HepG2 (cell line): Measurements from ENCODE around the gene ASTN2. TPM values are rescaled to one million over a fixed set of nuclear protein-coding genes. Genes with fewer than 3 reads are reported as not detected.

Experiments
- ATAC-seq: fragments of 200-7000 bp; cut with Tn5 transposase; 3 replicates; pipeline ENCODE4 v1.9.1; 2020; ENCODE audit warnings: mild to moderate bottlenecking, moderate library complexity
- BruUV-seq: library from RNA; stranded (reverse); fragments of 400-500 nt; replicated peaks from 2 replicates; lab custom pipeline; 2021; lab: Mats Ljungman, UMichigan
- CTCF ChIA-PET: fragments of 300-600 bp; formaldehyde crosslinking; extraction: SDS; loops from one replicate; lab custom pipeline; 2021; ENCODE audit warnings: low total read pairs, inconsistent platforms, low intra/inter-chr PET ratio; lab: Yijun Ruan, JAX
- POLR2A ChIA-PET: fragments of 350-600 bp; sonication (Branson Sonifier 250); formaldehyde crosslinking; loops from one replicate; lab custom pipeline; 2020; ENCODE audit warnings: antibody characterized with exemption, inconsistent platforms; lab: Yijun Ruan, JAX
- DNase-seq: peaks from one replicate; pipeline ENCODE4 v3.0.0-alpha.2; 2015; ENCODE audit warnings: low spot score
- FAIRE-seq: peaks from 3 replicates; lab custom pipeline; 2011; peaks lifted over from hg19 to GRCh38; lab: Jason Lieb, UNC
- H2AFZ ChIP-seq: one replicate; pipeline ENCODE4 v1.6.1; 2011; ENCODE audit warnings: low read length, inconsistent platforms
- H3K27ac ChIP-seq: fragments of 300-600 bp; 3 replicates; pipeline ENCODE4 v1.8.0; 2011; ENCODE audit warnings: mixed run types, mild to moderate bottlenecking, mixed read lengths, low read length, inconsistent platforms; ENCODE audit not compliant: insufficient read depth; ENCODE audit errors: extremely low read length
- H3K27me3 ChIP-seq, 2 experiments: fragments of 200-600 bp in 1 of 2; 2 replicates in 1 of 2; 3 replicates in 1 of 2; pipeline versions ENCODE4 v1.6.0 to v1.8.0; 2011; ENCODE audit warnings: low read length in 2 of 2, mild to moderate bottlenecking in 2 of 2, moderate library complexity in 2 of 2, inconsistent platforms in 1 of 2; ENCODE audit not compliant: insufficient read depth in 2 of 2, control insufficient read depth in 1 of 2
- H3K36me3 ChIP-seq, 2 experiments: fragments of 200-600 bp in 1 of 2; replicated peaks in 1 of 2; 2 replicates in 1 of 2; 3 replicates in 1 of 2; pipeline versions ENCODE4 v1.5.1 to v1.8.0; 2011; ENCODE audit warnings: low read length in 2 of 2, inconsistent platforms in 1 of 2; ENCODE audit not compliant: insufficient read depth in 2 of 2, control insufficient read depth in 1 of 2
- H3K4me1 ChIP-seq: 2 replicates; pipeline ENCODE4 v1.5.1; 2012; ENCODE audit warnings: low read length, inconsistent platforms; ENCODE audit not compliant: insufficient read depth
- H3K4me2 ChIP-seq: 2 replicates; pipeline ENCODE4 v1.6.0; 2011; ENCODE audit warnings: low read depth, low read length, inconsistent platforms
- H3K4me3 ChIP-seq, 3 experiments: fragments of 200-600 bp in 1 of 3; sonication (generic), shearing (Covaris generic) in 1 of 3; replicated peaks in 1 of 3; 2 replicates each; pipeline ENCODE4 v1.5.1; 2011 to 2016; ENCODE audit warnings: low read length in 3 of 3, inconsistent platforms in 2 of 3, low read depth in 2 of 3, mild to moderate bottlenecking in 2 of 3, control low read depth in 1 of 3, mixed read lengths in 1 of 3; ENCODE audit not compliant: insufficient read depth in 1 of 3
- H3K79me2 ChIP-seq: one replicate; pipeline ENCODE4 v1.6.1; 2011; ENCODE audit warnings: low read length, inconsistent platforms; ENCODE audit not compliant: insufficient read depth
- H3K9ac ChIP-seq: 2 replicates; pipeline ENCODE4 v1.6.0; 2011; ENCODE audit warnings: mild to moderate bottlenecking, low read depth, low read length, inconsistent platforms; ENCODE audit not compliant: insufficient read depth
- H3K9me3 ChIP-seq: 2 replicates; pipeline ENCODE4 v1.5.1; 2012; ENCODE audit warnings: mild to moderate bottlenecking, low read length
- H4K20me1 ChIP-seq: 2 replicates; pipeline ENCODE4 v1.6.0; 2011; ENCODE audit warnings: inconsistent platforms, mild to moderate bottlenecking, low read length, moderate library complexity; ENCODE audit not compliant: insufficient read depth
- IRF1 ChIP-seq: sonication (generic); formaldehyde crosslinking; IDR thresholded peaks from 2 replicates; pipeline ENCODE4 v1.4.0; 2020; ENCODE audit warnings: low read depth, mild to moderate bottlenecking, missing genetic modification reagents
- REL ChIP-seq: sonication (generic); formaldehyde crosslinking; conservative IDR thresholded peaks from 2 replicates; pipeline ENCODE4 v1.8.0; 2022; ENCODE audit warnings: mild to moderate bottlenecking, missing genetic modification reagents, moderate library complexity
- ZBTB34 ChIP-seq: sonication (generic); formaldehyde crosslinking; IDR thresholded peaks from 2 replicates; pipeline ENCODE4 v1.8.0; 2022; ENCODE audit warnings: mild to moderate bottlenecking, missing genetic modification reagents
- ZC3H13 ChIP-seq: sonication (generic); formaldehyde crosslinking; IDR thresholded peaks from 2 replicates; pipeline ENCODE4 v1.8.1; 2023; ENCODE audit warnings: mild to moderate bottlenecking, missing genetic modification reagents, moderate library complexity
- ZNF276 ChIP-seq: sonication (generic); formaldehyde crosslinking; IDR thresholded peaks from 2 replicates; pipeline ENCODE4 v1.4.0; 2020; ENCODE audit warnings: mild to moderate bottlenecking, low read depth, missing genetic modification reagents
- ZNF598 ChIP-seq: sonication (generic); formaldehyde crosslinking; IDR thresholded peaks from 2 replicates; pipeline ENCODE4 v1.5.1; 2020; ENCODE audit warnings: mild to moderate bottlenecking, missing genetic modification reagents, borderline replicate concordance
- ZNF607 ChIP-seq: sonication (generic); formaldehyde crosslinking; IDR thresholded peaks from 2 replicates; pipeline ENCODE4 v1.5.1; 2020; ENCODE audit warnings: missing genetic modification reagents, mild to moderate bottlenecking, borderline replicate concordance
- ZNF629 ChIP-seq: sonication (generic); formaldehyde crosslinking; conservative IDR thresholded peaks from 2 replicates; pipeline ENCODE4 v1.5.0; 2020; ENCODE audit warnings: missing genetic modification reagents
- ZNF704 ChIP-seq: sonication (generic); formaldehyde crosslinking; IDR thresholded peaks from 2 replicates; pipeline ENCODE4 v1.8.1; 2023; ENCODE audit warnings: mild to moderate bottlenecking, inconsistent platforms, moderate library complexity, missing genetic modification reagents, borderline replicate concordance
- WGBS: methylation state at CpG from one replicate; pipeline ENCODE4 v1.1.6; 2017; ENCODE audit warnings: low lambda C conversion rate; 5-methylcytosine and 5-hydroxymethylcytosine counted together
- in situ Hi-C: cut with HindIII; loops from 2 replicates; pipeline ENCODE4 v1.10.0; 2017; ENCODE audit warnings: low pct_unique_long_range_greater_than_20kb; ENCODE audit not compliant: extremely low pct_ligation_motif_present
- intact Hi-C: fragments of 100-400 bp; cut with micrococcal nuclease; formaldehyde crosslinking; loops from one replicate; pipeline ENCODE4 v1.10.0; 2022; ENCODE audit not compliant: unreplicated experiment
- polyA plus RNA-seq, 8 experiments: library from polyadenylated mRNA; depleted of rRNA in 3 of 8; stranded (reverse) in 7 of 8; unstranded in 1 of 8; fragments of >200 nt; fragmentation: Illumina TruSeq in 4 of 8; extraction: Trizol in 4 of 8; gene quantifications; 2 replicates each; pipeline versions ENCODE4 v1.2.1 to v1.2.3, GENCODE V29; 2011 to 2016; ENCODE audit warnings: low read depth in 4 of 8, missing spikeins in 1 of 8, mixed read lengths in 1 of 8; ENCODE audit not compliant: insufficient read depth in 1 of 8
- total RNA-seq, 5 experiments: library from RNA; depleted of rRNA; stranded (reverse); fragments of >200 nt; fragmentation: Illumina TruSeq; extraction: Trizol; gene quantifications; 2 replicates each; pipeline ENCODE4 v1.2.3, GENCODE V29; 2016; ENCODE audit warnings: low read depth in 1 of 5

Gene ASTN2
- total and polyA plus RNA-seq, 2 of the 13 experiments (the other 11 are each of a cell fraction or from before 2014, with no cell fraction given) = 5.2 to 13.5 TPM

- BruUV-seq = no TSS peak
- intact Hi-C loops = no loop called here
- H3K27me3 ChIP-seq = no peaks in the 10 kb centered on the region
- ChIA-PET POLR2A (no interaction called here), CTCF (no interaction called here)
- H3K9me3 ChIP-seq = no peaks in the 10 kb centered on the region
- H3K4me1 ChIP-seq = no peaks in the 10 kb centered on the region
- no peak overlapping the region for H3K27ac ChIP-seq
- 95% methylated on average over 2 of the region's 2 CpGs for WGBS
- no peaks in the 10 kb centered on the region for H4K20me1 ChIP-seq
- in situ Hi-C loops = no loop called here
- FAIRE-seq (no peak), ATAC-seq (no peak), DNase-seq (no peak)
- H3K9ac ChIP-seq = no peak overlapping the region
- H3K4me3 ChIP-seq = no peak overlapping the region
- no peak overlapping the region for H3K4me2 ChIP-seq
- peaks cover 0 to 2% of the 10 kb centered on the region in 2 experiments; a peak in 1 of 5 replicates for H3K36me3 ChIP-seq
- no peaks in the 10 kb centered on the region for H3K79me2 ChIP-seq
- TF ChIP-seq ZNF629 (peak; percentile 60), ZNF276 (CRISPR knock-in tag) (no peak)
- H2AFZ ChIP-seq = no peak overlapping the region
Observed at GRCh38 chr9:116644091-116644688, 770.7 kb downstream of the ASTN2 start.

GRCh38 chr9:116643691-116644090 is 771.2 kb downstream of the ASTN2 start:
- FAIRE-seq (no peak), ATAC-seq (no peak), DNase-seq (no peak)
- H3K4me1 ChIP-seq = no peaks in the 10 kb centered on the region
- no peak overlapping the region for H3K4me3 ChIP-seq
- peaks cover 0 to 2% of the 10 kb centered on the region in 2 experiments; a peak in 1 of 5 replicates for H3K36me3 ChIP-seq
- intact Hi-C loops (no loop called here), in situ Hi-C loops (no loop called here)
- no peak overlapping the region for H3K9ac ChIP-seq
- H3K27ac ChIP-seq = no peak overlapping the region
- BruUV-seq = no TSS peak
- ChIA-PET CTCF (no interaction called here), POLR2A (no interaction called here)
- H3K27me3 ChIP-seq = no peaks in the 10 kb centered on the region
- 94% methylated on average over 1 of the region's 1 CpG for WGBS
- H2AFZ ChIP-seq = no peak overlapping the region
- no peaks in the 10 kb centered on the region for H3K79me2 ChIP-seq
- no peak overlapping the region for H3K4me2 ChIP-seq
- H4K20me1 ChIP-seq = no peaks in the 10 kb centered on the region
- H3K9me3 ChIP-seq = no peaks in the 10 kb centered on the region
- TF ChIP-seq ZNF598 (CRISPR knock-in tag) (no peak), ZNF607 (CRISPR knock-in tag) (no peak), ZNF704 (CRISPR knock-in tag) (no peak), IRF1 (CRISPR knock-in tag) (no peak), ZC3H13 (CRISPR knock-in tag) (no peak), ZBTB34 (CRISPR knock-in tag) (no peak), REL (CRISPR knock-in tag) (no peak)
